HepG2 (cell line): ENCODE results near the gene ALDH1L2.

Source experiments
- CTCF ChIP-seq: sonication (generic); formaldehyde crosslinking; IDR thresholded peaks from 2 replicates; pipeline ENCODE4 v1.5.0; 2020; ENCODE audit warnings: mild to moderate bottlenecking, missing genetic modification reagents, moderate library complexity
- GATAD1 ChIP-seq: IDR thresholded peaks from 2 replicates; pipeline ENCODE4 v1.6.1; 2016; ENCODE audit warnings: missing genetic modification reagents, missing compliant biosample characterization
- GMEB1 ChIP-seq: sonication (generic); formaldehyde crosslinking; IDR thresholded peaks from 2 replicates; pipeline ENCODE4 v1.5.1; 2020; ENCODE audit warnings: missing genetic modification reagents, mild to moderate bottlenecking, borderline replicate concordance
- KAT8 ChIP-seq: IDR thresholded peaks from 2 replicates; pipeline ENCODE4 v1.6.1; 2016; ENCODE audit warnings: missing genetic modification reagents, missing compliant biosample characterization
- NFE2L2 ChIP-seq: fragments of 150-350 bp; IDR thresholded peaks from 2 replicates; pipeline ENCODE4 v1.6.1; 2014; ENCODE audit warnings: low read length
- NR2C2 ChIP-seq: sonication (generic); formaldehyde crosslinking; IDR thresholded peaks from 2 replicates; pipeline ENCODE4 v1.4.0; 2020; ENCODE audit warnings: missing genetic modification reagents, mild to moderate bottlenecking, moderate library complexity, borderline replicate concordance
- TFAP4 ChIP-seq: sonication (generic); IDR thresholded peaks from 2 replicates; pipeline ENCODE4 v1.6.1; 2016; ENCODE audit warnings: low read depth, borderline replicate concordance

GRCh38 chr12:104998423-104999346 lies 85.6 kb downstream of the ALDH1L2 start:
- TF ChIP-seq CTCF (CRISPR knock-in tag) (no peak), TFAP4 (no peak), KAT8 (CRISPR knock-in tag) (no peak), GMEB1 (CRISPR knock-in tag) (no peak), NR2C2 (CRISPR knock-in tag) (no peak), GATAD1 (CRISPR knock-in tag) (no peak), NFE2L2 (no peak)
